ENCODE measurements around the gene SLAMF1. TPM values are rescaled to one million over a fixed set of nuclear protein-coding genes. Genes with fewer than 3 reads are reported as not detected.

The SLAMF1 gene
- total and polyA plus RNA-seq, 9 of the 15 experiments (the other 6 are each of a cell fraction or from before 2014, with no cell fraction given), result 0.04 to 0.17 (median 0.11) TPM; not detected in 4

GRCh38 chr1:160558660-160559380 is 88.0 kb downstream of the SLAMF1 start (continued):
- no peak for TF ChIP-seq ZNF586 (CRISPR knock-in tag; conservative IDR thresholded peaks at IDR 0.05)
- TF ChIP-seq KDM1A (IDR thresholded peaks at IDR 0.05), result peak in 1 of 2 experiments; percentile 55; a peak in 1 of 4 replicates
- TF ChIP-seq ZBTB40 (IDR thresholded peaks at IDR 0.05), result no peak
- TF ChIP-seq ZBTB40 (CRISPR knock-in tag; IDR thresholded peaks at IDR 0.05), result no peak
- TF ChIP-seq HBP1 (CRISPR knock-in tag; IDR thresholded peaks at IDR 0.05), result no peak
- TF ChIP-seq ZNF766 (CRISPR knock-in tag; conservative IDR thresholded peaks at IDR 0.05), result 0 out of 2 replicates have a peak, but pooled peaks have one; percentile 24
- TF ChIP-seq SETDB1 (IDR thresholded peaks at IDR 0.05; ENCODE audit: low read length), result no peak
- TF ChIP-seq ZNF197 (CRISPR knock-in tag; IDR thresholded peaks at IDR 0.05; ENCODE audit: low read depth), result no peak
- TF ChIP-seq PHF21A (IDR thresholded peaks at IDR 0.05; ENCODE audit: borderline replicate concordance, low read depth), result no peak
- no peak for TF ChIP-seq ZNF444 (CRISPR knock-in tag; IDR thresholded peaks at IDR 0.05)
- no peak for TF ChIP-seq DDX20 (tag; IDR thresholded peaks at IDR 0.05; ENCODE audit: low read depth)
- no peak for TF ChIP-seq FOXJ2 (tag; IDR thresholded peaks at IDR 0.05)
- no peak for TF ChIP-seq PHB (CRISPR knock-in tag; IDR thresholded peaks at IDR 0.05)
- no peak for TF ChIP-seq TAF15 (IDR thresholded peaks at IDR 0.05; ENCODE audit: low read depth, low read length)
- TF ChIP-seq RBFOX2 (IDR thresholded peaks at IDR 0.05; ENCODE audit: low read depth, low read length), result no peak
- TF ChIP-seq CREB3L1 (IDR thresholded peaks at IDR 0.05; ENCODE audit: borderline replicate concordance, low read depth), result no peak
- TF ChIP-seq BRD9 (IDR thresholded peaks at IDR 0.05; ENCODE audit: low read depth, partially characterized antibody), result no peak
